ENCODE results near the gene FDX2.
A peak's percentile ranks its signal among the peaks of the same experiment; 100 is the strongest.
"Not testable (repeated sequence)": the region's sequence is repeated elsewhere in the genome, so short reads cannot be mapped to it uniquely, and the experiment has no call there.

Gene FDX2

GRCh38 chr19:10315335-10316214, at the start of gene FDX2:
Gene FDX2, minus strand, starts transcription at chr19:10316015. Its CDS starts 19 bp downstream, at chr19:10315996.
- peak; percentile 63 for DNase-seq

- no peak for DNase-seq
Observed at GRCh38 chr19:10365518-10365917, 49.7 kb upstream of the FDX2 start.

GRCh38 chr19:10364644-10365043, 48.8 kb upstream of the FDX2 start:
- DNase-seq: no peak

- DNase-seq: no peak
Observed at GRCh38 chr19:10363789-10364281, 48.0 kb upstream of the FDX2 start.

- no peak for DNase-seq
Observed at GRCh38 chr19:10362259-10362658, 46.4 kb upstream of the FDX2 start.

- DNase-seq: no peak
Observed at GRCh38 chr19:10361569-10362011, 45.8 kb upstream of the FDX2 start.

- DNase-seq: no peak
Observed at GRCh38 chr19:10356431-10356830, 40.6 kb upstream of the FDX2 start.

GRCh38 chr19:10353793-10354391, 38.1 kb upstream of the FDX2 start:
- DNase-seq: peak; percentile 28

- peak; percentile 60 for DNase-seq
Observed at GRCh38 chr19:10352764-10353671, 37.2 kb upstream of the FDX2 start.

GRCh38 chr19:10346509-10346908, 30.7 kb upstream of the FDX2 start:
- DNase-seq: no peak

- no peak for DNase-seq
Observed at GRCh38 chr19:10344780-10345179, 29.0 kb upstream of the FDX2 start.

GRCh38 chr19:10343495-10343894, 27.7 kb upstream of the FDX2 start:
- no peak for DNase-seq

- no peak for DNase-seq
Observed at GRCh38 chr19:10339977-10340376, 24.2 kb upstream of the FDX2 start.

GRCh38 chr19:10339380-10339960, 23.7 kb upstream of the FDX2 start, which contains the start of gene ICAM3:
Gene ICAM3, minus strand, starts transcription at chr19:10339624. Its CDS starts 10 bp downstream, at chr19:10339614.
- DNase-seq: no peak

GRCh38 chr19:10338940-10339339, 23.1 kb upstream of the FDX2 start:
- no peak for DNase-seq

- not testable (repeated sequence) for DNase-seq
Observed at GRCh38 chr19:10336725-10337124, 20.9 kb upstream of the FDX2 start.

GRCh38 chr19:10335352-10335985, 19.7 kb upstream of the FDX2 start:
- no peak for DNase-seq

- DNase-seq: no peak
Observed at GRCh38 chr19:10334588-10335351, 19.0 kb upstream of the FDX2 start.

- no peak for DNase-seq
Observed at GRCh38 chr19:10333758-10334587, 18.2 kb upstream of the FDX2 start.
